ENCODE data around the gene APOBEC3C. TPM values are rescaled to one million over a fixed set of nuclear protein-coding genes. Genes with fewer than 3 reads are reported as not detected.

APOBEC3C gene
- total RNA-seq, 4 donors from 2014 or later, result 6.6 to 14.4 (median 9.9) TPM

DNA sequence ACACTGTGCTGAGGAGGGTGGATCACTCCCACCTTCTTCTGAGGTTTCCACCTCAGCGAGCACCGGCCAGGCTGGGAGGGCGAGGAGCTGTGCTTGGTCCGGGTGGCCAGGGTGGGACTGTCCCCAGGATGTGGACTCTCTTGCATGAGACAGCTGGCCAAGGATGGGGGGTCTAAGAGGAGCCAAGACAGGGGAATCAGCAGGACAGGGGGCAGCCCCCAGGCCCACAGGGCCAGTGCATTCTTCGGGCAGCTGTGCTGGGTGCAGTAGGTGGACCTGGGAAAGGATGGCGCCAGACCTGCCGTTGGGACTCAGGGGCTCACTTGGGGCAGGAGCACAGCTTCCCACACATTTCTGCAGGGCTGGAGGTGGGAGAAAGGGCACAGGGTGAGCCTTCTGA is 47.1 kb upstream of the APOBEC3C start:
- WGBS, 2 donors, result 85 to 87% methylated on average over 6 to 7 of the region's 7 CpGs
- no peak for DNase-seq (ENCODE audit: low spot score in 2 of 2)

DNA sequence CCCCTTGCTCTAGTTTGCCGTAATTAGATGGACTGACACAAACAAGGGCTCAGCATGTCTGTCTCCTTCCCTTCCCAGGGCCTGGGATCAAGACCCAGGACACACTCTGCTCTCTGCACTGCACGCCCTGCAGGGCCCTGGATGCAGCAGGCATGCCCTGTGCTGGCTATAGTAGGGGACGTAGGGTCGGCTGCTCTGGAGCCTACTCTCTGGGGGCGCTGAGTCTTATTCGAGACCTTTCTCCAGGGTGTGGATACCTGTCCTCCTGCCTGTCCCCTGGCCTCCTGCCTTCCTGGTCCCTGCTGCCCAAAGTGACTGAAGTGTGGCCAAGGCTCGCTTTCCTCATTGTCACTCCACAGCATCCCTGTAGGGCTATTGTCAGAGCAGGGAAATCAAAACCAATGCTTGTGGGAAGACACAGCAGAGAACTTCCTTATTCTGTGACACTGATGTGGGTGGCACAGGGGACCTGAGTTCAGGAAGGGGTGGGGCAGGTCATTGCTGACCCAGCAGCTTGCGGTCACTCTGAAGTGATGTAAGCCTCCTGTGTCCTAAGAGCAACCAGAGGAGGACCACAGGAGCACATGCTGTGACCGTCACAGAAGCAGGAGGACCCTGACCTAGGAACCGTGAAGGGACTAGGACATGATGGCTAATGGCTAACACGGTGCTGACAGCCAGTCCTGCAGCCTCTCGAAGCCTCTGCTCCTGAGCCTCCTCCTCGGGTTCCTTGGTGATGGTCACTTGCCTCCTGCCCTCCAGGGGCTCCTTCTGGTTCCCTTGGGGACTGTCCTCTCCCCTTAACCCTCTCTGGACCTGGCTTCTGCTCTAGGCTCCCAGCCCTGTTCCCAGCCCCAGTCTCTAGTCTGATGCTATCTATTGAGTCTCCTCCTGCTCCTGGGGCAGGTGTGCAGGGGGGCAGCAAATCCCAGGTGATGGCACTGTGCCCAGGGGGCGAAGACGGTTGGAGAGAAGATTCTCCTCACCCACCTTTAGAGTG is 46.3 kb upstream of the APOBEC3C start:
- Histone ChIP-seq H3K27me3 (no peaks in the 10 kb centered on the region), H3K27ac (no peak overlapping the region), H3K36me3 (no peaks in the 10 kb centered on the region), H3K9me3 (no peaks in the 10 kb centered on the region), H3K4me1 (no peaks in the 10 kb centered on the region), H3K4me3 (no peak overlapping the region)
- TF ChIP-seq POLR2A (IDR thresholded peaks at IDR 0.05) (no peak), EP300 (IDR thresholded peaks at IDR 0.05) (peak in 1 of 2 donors; percentile 65)
- DNase-seq (ENCODE audit: low spot score in 2 of 2), result peak in 1 of 2 donors; percentile 27
- WGBS, 2 donors, result 73 to 74% methylated on average over 14 to 15 of the region's 15 CpGs

More for the DNA sequence above, 47.1 kb upstream of the APOBEC3C start:
- no peaks in the 10 kb centered on the region for H3K27me3 ChIP-seq
- H3K27ac ChIP-seq, result no peak overlapping the region
- no peak for TF ChIP-seq POLR2A (IDR thresholded peaks at IDR 0.05)
- TF ChIP-seq CTCF (IDR thresholded peaks at IDR 0.05), result no peak
- no peak for TF ChIP-seq EP300 (IDR thresholded peaks at IDR 0.05)
- H3K4me3 ChIP-seq, result no peak overlapping the region
- no peaks in the 10 kb centered on the region for H3K9me3 ChIP-seq
- H3K4me1 ChIP-seq, result no peaks in the 10 kb centered on the region
- no peaks in the 10 kb centered on the region for H3K36me3 ChIP-seq

DNA sequence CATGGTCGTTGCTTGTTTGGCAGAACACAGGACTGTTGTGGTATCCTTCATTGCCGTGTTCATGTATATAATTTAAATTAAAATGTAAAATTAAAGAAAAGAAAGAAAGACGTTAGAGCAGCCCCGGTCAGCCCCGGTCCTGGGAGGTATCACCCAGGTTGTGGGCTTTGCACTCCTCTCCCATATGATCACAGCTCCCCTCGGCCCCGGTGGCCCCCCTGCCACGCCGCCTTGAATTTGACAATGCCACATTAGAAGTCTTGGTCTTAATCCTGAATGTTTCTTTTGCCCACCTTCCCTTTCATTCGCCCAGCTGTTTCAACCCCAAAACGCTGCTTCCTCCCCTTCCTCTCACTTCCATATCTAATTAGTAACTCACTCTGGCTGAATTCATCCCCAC is 45.3 kb upstream of the APOBEC3C start:
- Histone ChIP-seq H3K27me3 (no peaks in the 10 kb centered on the region), H3K36me3 (no peaks in the 10 kb centered on the region), H3K4me3 (no peak overlapping the region), H3K4me1 (no peaks in the 10 kb centered on the region), H3K27ac (no peak overlapping the region), H3K9me3 (no peaks in the 10 kb centered on the region)
- WGBS, 2 donors, result 81 to 82% methylated on average over 11 of the region's 11 CpGs
- no peak for DNase-seq (ENCODE audit: low spot score in 2 of 2)
- TF ChIP-seq CTCF (IDR thresholded peaks at IDR 0.05) (no peak), EP300 (IDR thresholded peaks at IDR 0.05) (no peak), POLR2A (IDR thresholded peaks at IDR 0.05) (no peak)

GRCh38 chr22:38970551-38970950 is 43.5 kb upstream of the APOBEC3C start:
- no peaks in the 10 kb centered on the region for H3K27me3 ChIP-seq
- TF ChIP-seq CTCF (IDR thresholded peaks at IDR 0.05) (no peak), POLR2A (IDR thresholded peaks at IDR 0.05) (no peak), EP300 (IDR thresholded peaks at IDR 0.05) (no peak)
- no peaks in the 10 kb centered on the region for H3K4me1 ChIP-seq
- H3K9me3 ChIP-seq, result no peaks in the 10 kb centered on the region
- H3K36me3 ChIP-seq, result no peaks in the 10 kb centered on the region
- H3K27ac ChIP-seq, result no peak overlapping the region
- no peak for DNase-seq (ENCODE audit: low spot score in 2 of 2)
- 30 to 38% methylated on average over 8 of the region's 8 CpGs for WGBS, 2 donors
- H3K4me3 ChIP-seq, result no peak overlapping the region

- no peak overlapping the region for H3K4me3 ChIP-seq
- H3K27me3 ChIP-seq, result no peaks in the 10 kb centered on the region
- TF ChIP-seq EP300 (IDR thresholded peaks at IDR 0.05), result no peak
- TF ChIP-seq POLR2A (IDR thresholded peaks at IDR 0.05), result no peak
- TF ChIP-seq CTCF (IDR thresholded peaks at IDR 0.05), result no peak
- no peak for DNase-seq (ENCODE audit: low spot score in 2 of 2)
- 76 to 100% methylated on average over 3 to 5 of the region's 5 CpGs for WGBS, 2 donors
- no peak overlapping the region for H3K27ac ChIP-seq
- no peaks in the 10 kb centered on the region for H3K9me3 ChIP-seq
- H3K4me1 ChIP-seq, result no peaks in the 10 kb centered on the region
- no peaks in the 10 kb centered on the region for H3K36me3 ChIP-seq
Observed at GRCh38 chr22:38971202-38971601, 42.9 kb upstream of the APOBEC3C start.
